ENCODE measurements around the gene FBXL2.
"Not testable (repeated sequence)": the region's sequence is repeated elsewhere in the genome, so short reads cannot be mapped to it uniquely, and the experiment has no call there.

The FBXL2 gene

GRCh38 chr3:33388374-33389100, 111.3 kb downstream of the FBXL2 start:
- DNase-seq, result no peak

- no peak for DNase-seq
Observed at GRCh38 chr3:33389908-33390307, 112.7 kb downstream of the FBXL2 start.

- DNase-seq, result no peak
Observed at GRCh38 chr3:33391255-33391995, 114.2 kb downstream of the FBXL2 start.

- DNase-seq, result no peak
Observed at GRCh38 chr3:33392144-33392543, 114.9 kb downstream of the FBXL2 start.

GRCh38 chr3:33392703-33393125, 115.5 kb downstream of the FBXL2 start:
- DNase-seq, result no peak

- no peak for DNase-seq
Observed at GRCh38 chr3:33394403-33395054, 117.3 kb downstream of the FBXL2 start.

- DNase-seq, result no peak
Observed at GRCh38 chr3:33395900-33396299, 118.7 kb downstream of the FBXL2 start.

GRCh38 chr3:33398410-33398809, 121.2 kb downstream of the FBXL2 start:
- DNase-seq, result no peak

- DNase-seq, result no peak
Observed at GRCh38 chr3:33401781-33402180, 124.5 kb downstream of the FBXL2 start.

GRCh38 chr3:33402936-33403335, 125.7 kb downstream of the FBXL2 start:
- DNase-seq, result no peak

- DNase-seq, result no peak
Observed at GRCh38 chr3:33403756-33404155, 126.5 kb downstream of the FBXL2 start.

GRCh38 chr3:33410816-33411215, 133.6 kb downstream of the FBXL2 start:
- DNase-seq, result not testable (repeated sequence)

GRCh38 chr3:33417066-33417673, 139.9 kb downstream of the FBXL2 start:
- peak; percentile 47 to 48 for DNase-seq

GRCh38 chr3:33419948-33420347, 142.7 kb downstream of the FBXL2 start:
- no peak for DNase-seq

GRCh38 chr3:33420966-33421365, 143.7 kb downstream of the FBXL2 start:
- no peak for DNase-seq

- DNase-seq, result no peak
Observed at GRCh38 chr3:33424606-33425452, 147.6 kb downstream of the FBXL2 start.

GRCh38 chr3:33425453-33425852, 148.2 kb downstream of the FBXL2 start:
- DNase-seq, result no peak

- no peak for DNase-seq
Observed at GRCh38 chr3:33426068-33426467, 148.8 kb downstream of the FBXL2 start.

- DNase-seq, result no peak
Observed at GRCh38 chr3:33426630-33427317, 149.5 kb downstream of the FBXL2 start.

GRCh38 chr3:33428734-33429133, 151.5 kb downstream of the FBXL2 start:
- DNase-seq, result no peak

GRCh38 chr3:33429306-33429705, 152.1 kb downstream of the FBXL2 start:
- DNase-seq, result not testable (repeated sequence)

GRCh38 chr3:33430061-33430460, 152.8 kb downstream of the FBXL2 start:
- DNase-seq, result no peak
